GM21576 (cell line): Measurements from ENCODE around the gene HYKK.
"Not testable (repeated sequence)": the region's sequence is repeated elsewhere in the genome, so short reads cannot be mapped to it uniquely, and the experiment has no call there.

Experiments
- ATAC-seq: cut with Tn5 transposase; IDR thresholded peaks from one replicate; pipeline ENCODE4 v1.9.1; 2021; ENCODE audit warnings: mild to moderate bottlenecking, moderate library complexity; ENCODE audit not compliant: unreplicated experiment

HYKK gene, protein sequence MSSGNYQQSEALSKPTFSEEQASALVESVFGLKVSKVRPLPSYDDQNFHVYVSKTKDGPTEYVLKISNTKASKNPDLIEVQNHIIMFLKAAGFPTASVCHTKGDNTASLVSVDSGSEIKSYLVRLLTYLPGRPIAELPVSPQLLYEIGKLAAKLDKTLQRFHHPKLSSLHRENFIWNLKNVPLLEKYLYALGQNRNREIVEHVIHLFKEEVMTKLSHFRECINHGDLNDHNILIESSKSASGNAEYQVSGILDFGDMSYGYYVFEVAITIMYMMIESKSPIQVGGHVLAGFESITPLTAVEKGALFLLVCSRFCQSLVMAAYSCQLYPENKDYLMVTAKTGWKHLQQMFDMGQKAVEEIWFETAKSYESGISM

DNA sequence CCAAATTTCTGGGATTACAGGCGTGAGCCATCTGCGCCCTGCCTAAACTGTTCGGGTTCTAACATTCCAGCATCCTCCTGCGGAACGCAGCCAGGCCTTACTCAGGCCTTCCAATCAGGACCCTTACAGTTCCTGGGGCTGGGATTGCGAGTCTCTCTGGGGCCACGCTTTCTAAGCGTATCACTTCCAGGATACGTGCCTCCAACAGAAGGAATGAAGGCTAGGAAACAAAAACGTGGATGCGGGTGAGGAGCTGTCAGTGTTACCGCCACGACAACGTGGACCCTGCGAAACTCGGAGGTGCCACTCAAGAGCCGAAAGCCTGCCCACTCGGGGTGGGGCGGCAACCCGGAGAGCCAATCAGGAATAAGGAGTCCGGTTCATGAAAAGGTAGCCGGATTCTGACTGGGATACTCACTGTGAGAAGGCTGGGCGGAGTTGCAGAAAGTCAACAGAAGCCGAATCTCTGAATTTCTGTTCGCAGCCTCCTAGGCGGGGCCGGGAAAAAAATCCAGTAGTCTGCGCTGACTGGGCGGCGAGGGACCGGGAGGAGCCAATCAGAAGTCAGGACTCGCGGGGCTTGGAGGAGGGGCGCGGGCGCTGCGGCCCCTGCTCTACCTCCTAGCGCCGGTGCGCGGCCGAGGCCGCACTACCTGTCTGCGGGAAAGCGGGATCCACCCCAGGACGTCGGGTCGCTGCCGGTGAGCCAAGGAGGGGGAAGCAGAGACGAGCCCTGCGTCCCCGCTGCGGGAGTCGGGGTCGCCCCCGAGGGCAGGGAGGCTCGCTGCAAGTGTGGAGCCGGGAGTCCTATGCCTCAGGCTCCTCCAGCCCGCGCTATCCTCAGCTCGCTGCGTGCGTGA, at the start of gene HYKK:
TSS of gene HYKK (plus strand) at position 607 of the 860 bp plus-strand sequence. CDS start 5,512 bp downstream, outside the sequence.
- peak; percentile 67 for ATAC-seq

DNA sequence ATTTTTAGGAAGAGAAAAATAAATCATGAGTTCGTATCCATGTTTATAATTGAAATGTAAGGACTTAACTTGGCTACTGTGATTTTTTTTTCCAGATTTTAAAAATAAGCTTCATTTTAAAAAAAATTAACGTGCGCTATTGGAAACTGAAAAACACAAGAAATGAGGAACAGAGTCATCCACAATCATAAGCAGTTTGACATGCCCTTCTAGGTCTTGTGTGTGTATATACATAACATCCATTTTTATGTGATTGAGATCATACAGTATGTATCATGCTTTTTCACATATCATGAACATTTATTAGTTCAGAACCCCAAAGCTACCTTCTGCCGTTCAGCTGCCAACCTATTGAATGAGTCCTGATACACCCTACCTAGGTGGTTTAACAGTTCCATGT, 46.6 kb upstream of the HYKK start:
- ATAC-seq = no peak

- no peak for ATAC-seq
Observed at GRCh38 chr15:78461171-78461888, 46.0 kb upstream of the HYKK start.

DNA sequence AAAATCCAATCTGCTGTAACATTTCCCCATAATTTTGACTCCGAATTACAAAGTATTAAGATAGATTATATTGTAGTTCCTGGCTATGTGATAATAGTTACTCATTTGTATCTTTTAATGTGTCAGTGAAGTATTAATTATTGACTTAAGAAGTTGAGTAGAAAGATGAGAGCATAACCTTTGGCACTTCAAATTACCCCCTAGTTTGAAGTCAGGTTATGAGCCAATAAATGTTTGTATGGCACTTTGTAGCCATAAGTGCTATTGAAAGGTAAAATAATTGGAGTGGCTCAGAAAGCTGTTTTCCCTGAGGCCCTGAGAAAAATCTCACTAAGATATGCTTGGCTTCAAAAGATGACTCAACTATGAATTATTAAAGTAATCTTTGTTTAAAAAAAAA, 38.3 kb upstream of the HYKK start:
- no peak for ATAC-seq

DNA sequence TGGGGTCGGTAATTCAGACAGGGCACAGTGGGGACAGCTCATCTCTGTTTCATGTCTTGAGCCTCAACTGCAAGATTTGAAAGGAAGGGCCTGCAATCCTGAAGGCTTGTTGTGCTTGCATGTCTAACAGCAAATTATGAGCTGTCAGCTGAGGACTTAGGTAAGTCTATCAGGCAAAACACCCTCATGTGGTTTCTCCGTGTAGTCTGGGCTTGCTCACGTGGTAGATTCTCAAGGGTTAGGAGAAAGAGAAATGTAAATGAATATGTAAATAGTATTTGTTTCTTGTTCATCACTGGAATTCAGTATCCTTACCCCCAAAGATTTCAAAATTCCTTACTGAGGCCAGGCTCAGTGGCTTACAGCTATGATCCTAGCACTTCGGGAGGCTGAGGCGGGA, 30.1 kb upstream of the HYKK start:
- no peak for ATAC-seq

DNA sequence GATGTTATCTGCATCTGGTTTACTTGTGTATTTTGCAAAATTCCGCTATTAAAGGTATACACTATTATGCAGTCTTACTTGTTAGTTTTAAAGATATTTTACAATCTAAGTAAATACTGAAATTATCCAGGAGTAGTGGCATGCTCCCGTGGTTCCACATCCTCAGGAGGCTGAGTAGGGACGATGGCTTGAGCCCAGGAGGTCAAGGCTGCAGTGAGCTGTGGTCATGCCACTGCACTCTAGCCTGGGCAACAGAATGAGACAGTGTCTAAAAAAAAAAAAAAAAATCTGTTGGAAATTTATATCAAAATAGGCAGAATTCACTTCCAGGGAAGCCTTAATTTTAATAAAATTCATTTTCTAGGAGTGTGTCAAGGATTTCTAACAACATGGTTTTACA, 27.7 kb upstream of the HYKK start:
- no peak for ATAC-seq

- ATAC-seq = no peak
Observed at GRCh38 chr15:78481917-78482316, 25.5 kb upstream of the HYKK start.

DNA sequence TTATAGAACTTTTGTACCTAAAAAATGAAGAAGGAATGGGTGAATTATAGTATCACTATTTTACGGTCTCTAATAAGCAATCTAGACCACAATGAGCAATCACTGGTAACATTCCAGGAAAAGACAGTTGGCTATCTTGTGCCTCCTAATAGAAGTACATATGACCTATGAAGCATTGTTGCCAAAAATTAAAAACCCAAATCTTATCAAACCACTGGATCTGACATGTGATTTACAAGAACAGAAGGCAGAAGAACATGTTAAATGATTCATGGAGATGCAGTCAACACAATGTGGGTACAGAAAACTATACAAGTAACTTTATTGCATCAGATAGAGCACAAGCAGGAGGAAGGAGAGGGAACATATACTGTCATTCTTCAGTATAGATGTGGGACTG, 14.5 kb upstream of the HYKK start:
- no peak for ATAC-seq

- ATAC-seq = no peak
Observed at GRCh38 chr15:78501857-78502256, 5.5 kb upstream of the HYKK start.

DNA sequence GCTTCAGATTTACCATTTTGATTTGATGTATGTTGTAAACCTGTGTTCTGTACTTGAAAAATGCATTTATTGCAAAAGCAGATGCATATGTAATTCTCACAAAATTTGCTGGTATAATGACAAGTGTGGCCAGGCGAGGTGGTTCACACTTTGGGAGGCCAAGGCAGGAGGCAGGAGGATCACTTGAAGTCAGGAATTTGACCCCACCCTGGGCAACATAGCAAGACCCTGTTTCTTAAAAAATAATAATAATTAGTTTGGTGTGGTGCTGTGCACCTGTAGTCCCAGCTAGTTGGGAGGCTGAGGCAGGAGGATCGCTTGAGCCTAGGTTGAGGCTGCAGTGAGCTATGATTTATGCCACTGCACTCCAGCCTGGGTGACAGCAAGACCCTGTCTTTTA, 4.7 kb upstream of the HYKK start:
- no peak for ATAC-seq

DNA sequence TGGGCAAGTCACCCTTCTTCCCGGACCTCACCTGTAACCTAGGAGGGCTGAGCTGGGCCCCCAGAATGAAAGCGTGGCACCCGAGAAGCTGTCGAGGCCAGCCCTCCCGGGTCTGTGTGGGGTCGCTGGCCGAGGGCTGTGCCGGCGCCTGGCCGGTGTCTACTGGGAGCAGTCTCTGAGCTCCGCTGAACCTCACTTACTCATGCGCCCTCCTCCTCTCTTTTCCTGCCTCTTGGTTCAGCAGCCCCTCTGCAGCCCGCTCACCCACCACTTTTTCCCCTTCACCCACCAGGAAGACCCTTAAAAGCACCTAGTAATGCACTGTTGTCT, 419 bp downstream of the HYKK start:
- peak; percentile 23 for ATAC-seq

DNA sequence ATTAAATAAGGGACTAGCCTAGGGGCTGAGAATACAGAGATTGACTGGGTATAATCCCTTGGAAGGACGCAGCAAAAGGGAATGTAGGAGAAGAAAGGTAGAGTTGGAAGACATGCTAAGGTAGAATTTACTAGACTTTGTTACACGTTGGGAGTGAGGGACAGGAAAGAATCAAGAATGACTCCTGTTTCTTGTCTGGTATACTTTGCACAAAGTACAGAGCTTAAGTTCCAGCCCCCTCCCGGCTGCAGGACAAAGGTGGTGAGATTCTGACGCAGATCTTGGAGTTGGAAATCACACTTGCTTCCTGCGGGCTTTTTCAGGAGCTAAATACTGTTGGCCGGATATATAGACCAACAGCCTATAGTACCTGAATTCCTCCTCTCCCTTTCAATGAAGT, 895 bp downstream of the HYKK start:
- no peak for ATAC-seq

GRCh38 chr15:78509726-78510312, 2.4 kb downstream of the HYKK start:
- ATAC-seq = no peak

- ATAC-seq = not testable (repeated sequence)
Observed at GRCh38 chr15:78520035-78520434, 12.7 kb downstream of the HYKK start.

GRCh38 chr15:78524230-78524629, 16.9 kb downstream of the HYKK start:
- ATAC-seq = no peak

DNA sequence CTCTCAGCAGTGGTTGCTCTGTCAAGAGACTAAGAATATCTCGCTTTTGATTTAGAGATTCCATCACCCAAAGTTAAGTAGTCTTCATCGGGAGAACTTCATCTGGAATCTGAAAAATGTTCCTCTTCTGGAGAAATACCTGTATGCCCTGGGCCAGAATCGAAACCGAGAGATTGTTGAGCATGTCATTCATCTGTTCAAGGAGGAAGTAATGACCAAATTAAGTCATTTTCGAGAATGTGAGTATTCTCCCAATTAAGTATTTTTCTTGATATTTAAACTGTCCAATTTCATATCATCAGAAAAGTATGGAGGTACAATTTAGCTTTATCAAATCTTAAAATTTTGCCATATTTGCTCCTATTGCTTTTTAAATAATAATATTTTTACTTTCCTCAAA, 19.9 kb downstream of the HYKK start:
- ATAC-seq = no peak

DNA sequence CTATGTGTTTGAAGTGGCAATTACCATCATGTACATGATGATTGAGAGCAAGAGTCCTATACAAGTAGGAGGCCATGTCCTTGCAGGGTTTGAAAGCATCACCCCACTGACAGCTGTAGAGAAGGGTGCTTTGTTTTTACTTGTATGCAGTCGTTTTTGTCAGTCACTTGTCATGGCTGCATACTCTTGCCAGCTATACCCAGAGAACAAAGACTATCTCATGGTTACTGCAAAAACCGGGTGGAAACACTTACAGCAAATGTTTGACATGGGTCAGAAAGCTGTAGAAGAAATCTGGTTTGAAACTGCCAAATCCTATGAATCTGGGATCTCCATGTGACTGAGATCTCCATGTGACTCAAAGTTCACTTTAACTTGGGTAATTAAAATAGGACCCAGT, 26.0 kb downstream of the HYKK start:
- no peak for ATAC-seq

DNA sequence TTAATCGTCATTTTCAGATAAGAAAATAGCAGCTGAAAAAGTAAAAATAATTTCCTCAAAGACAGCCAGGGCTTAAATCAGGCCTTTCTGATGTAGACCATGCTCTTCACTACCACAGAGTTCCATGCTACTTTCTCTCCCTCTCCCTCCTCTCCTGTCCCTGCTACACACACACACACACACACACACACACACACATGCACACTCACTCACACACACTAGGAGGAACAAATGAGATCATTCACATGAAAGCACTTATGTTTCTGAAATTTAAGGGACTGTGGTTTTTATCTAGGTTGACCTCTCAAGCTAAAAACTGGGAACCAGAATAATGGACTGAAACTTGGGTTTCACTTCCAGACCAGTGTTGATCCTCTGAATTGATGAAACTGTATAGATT, 28.8 kb downstream of the HYKK start:
- ATAC-seq = no peak

- ATAC-seq = no peak
Observed at GRCh38 chr15:78537266-78537905, 30.0 kb downstream of the HYKK start.

- ATAC-seq = no peak
Observed at GRCh38 chr15:78538358-78538757, 31.0 kb downstream of the HYKK start.
